A549 (cell line): ENCODE data around the gene SCARF1. TPM values are rescaled to one million over a fixed set of nuclear protein-coding genes. Genes with fewer than 3 reads are reported as not detected.

Experiments used
- ATAC-seq, 2 experiments: fragments of 200-7000 bp in 1 of 2; fragments of >200 bp in 1 of 2; cut with Nextera tagmentation in 1 of 2; cut with Tn5 transposase in 1 of 2; 3 replicates each; pipeline versions ENCODE4 v1.8.0 to v1.9.1; 2018 to 2020; ENCODE audit warnings: mild to moderate bottlenecking in 1 of 2, moderate library complexity in 1 of 2
- CTCF ChIA-PET: fragments of 300-600 bp; sonication (Branson Sonifier 250); formaldehyde crosslinking; extraction: SDS; loops from one replicate; lab custom pipeline; 2021; ENCODE audit warnings: antibody characterized with exemption, inconsistent platforms; lab: Yijun Ruan, JAX
- POLR2A ChIA-PET: fragments of 350-600 bp; formaldehyde crosslinking; extraction: SDS; loops from one replicate; lab custom pipeline; 2021; ENCODE audit warnings: antibody characterized with exemption, inconsistent platforms; lab: Yijun Ruan, JAX
- DNase-seq, 2 experiments: peaks; one replicate each; pipeline versions ENCODE4 v3.0.0 to v3.0.0-alpha.2; 2011 to 2016; ENCODE audit warnings: low read depth in 1 of 2, low spot score in 1 of 2
- FAIRE-seq: peaks from 2 replicates; lab custom pipeline; 2011; peaks lifted over from hg19 to GRCh38; lab: Jason Lieb, UNC
- H3K27ac ChIP-seq, 2 experiments: fragments of >200 bp; sonication (Bioruptor Twin); formaldehyde crosslinking; 3 replicates each; pipeline ENCODE4 v1.5.1; 2016 to 2017
- H3K4me1 ChIP-seq: fragments of >200 bp; sonication (Bioruptor Twin); formaldehyde crosslinking; 3 replicates; pipeline ENCODE4 v1.6.1; 2016
- H3K4me2 ChIP-seq: fragments of >200 bp; sonication (Bioruptor Twin); formaldehyde crosslinking; 3 replicates; pipeline ENCODE4 v1.6.1; 2016
- H3K4me3 ChIP-seq: fragments of >200 bp; sonication (Bioruptor Twin); formaldehyde crosslinking; 3 replicates; pipeline ENCODE4 v1.5.1; 2016
- H3K9me3 ChIP-seq: fragments of >200 bp; sonication (Bioruptor Twin); formaldehyde crosslinking; 3 replicates; pipeline ENCODE4 v1.6.1; 2016
- CBX2 ChIP-seq: fragments of 200-600 bp; sonication (generic); IDR thresholded peaks from 2 replicates; pipeline ENCODE4 v1.6.1; 2016; ENCODE audit warnings: low read depth, mild to moderate bottlenecking, borderline replicate concordance
- CHD4 ChIP-seq: fragments of 200-600 bp; sonication (generic); IDR thresholded peaks from 2 replicates; pipeline ENCODE4 v1.6.1; 2016; ENCODE audit warnings: antibody characterized with exemption, mild to moderate bottlenecking, borderline replicate concordance
- EHMT2 ChIP-seq: fragments of 200-600 bp; sonication (generic); IDR thresholded peaks from 2 replicates; pipeline ENCODE4 v1.6.1; 2016; ENCODE audit warnings: antibody characterized with exemption, low read depth, mild to moderate bottlenecking, moderate library complexity
- FOXS1 ChIP-seq: fragments of 250-450 bp; sonication (Bioruptor Pico); IDR thresholded peaks from 2 replicates; pipeline ENCODE4 v1.5.0; 2020; ENCODE audit warnings: mild to moderate bottlenecking, moderate library complexity
- GATA3 ChIP-seq: IDR thresholded peaks from 2 replicates; pipeline ENCODE4 v1.6.1; 2012; ENCODE audit warnings: borderline replicate concordance
- HEYL ChIP-seq: fragments of 250-450 bp; sonication (Bioruptor Pico); IDR thresholded peaks from 2 replicates; pipeline ENCODE4 v1.8.0; 2021; ENCODE audit warnings: mild to moderate bottlenecking, moderate library complexity
- HOXA7 ChIP-seq: fragments of 250-450 bp; sonication (Bioruptor Pico); IDR thresholded peaks from 2 replicates; pipeline ENCODE4 v1.5.0; 2020; ENCODE audit warnings: mild to moderate bottlenecking, moderate library complexity
- JUN ChIP-seq, 2 experiments: fragments of >200 bp; sonication (Bioruptor Twin); formaldehyde crosslinking; IDR thresholded peaks; 2 replicates in 1 of 2; 3 replicates in 1 of 2; pipeline ENCODE4 v1.6.1; 2016 to 2017
- JUNB ChIP-seq: fragments of >200 bp; sonication (Bioruptor Twin); formaldehyde crosslinking; IDR thresholded peaks from 2 replicates; pipeline ENCODE4 v1.6.1; 2016
- KDM1A ChIP-seq: fragments of 200-600 bp; sonication (generic); IDR thresholded peaks from 2 replicates; pipeline ENCODE4 v1.6.1; 2016; ENCODE audit warnings: low read depth, mild to moderate bottlenecking
- MAFK ChIP-seq: fragments of 450-650 bp; IDR thresholded peaks from 2 replicates; pipeline ENCODE4 v1.6.1; 2014; ENCODE audit not compliant: partially characterized antibody
- PHF8 ChIP-seq: fragments of 200-600 bp; sonication (generic); IDR thresholded peaks from 2 replicates; pipeline ENCODE4 v1.6.1; 2016; ENCODE audit warnings: low read depth, mild to moderate bottlenecking, antibody characterized with exemption, moderate library complexity, borderline replicate concordance
- RAD21 ChIP-seq, 2 experiments: fragments of >200 bp in 1 of 2; sonication (Bioruptor Twin) in 1 of 2; formaldehyde crosslinking in 1 of 2; IDR thresholded peaks in 1 of 2; conservative IDR thresholded peaks in 1 of 2; 2 replicates in 1 of 2; 3 replicates in 1 of 2; pipeline ENCODE4 v1.6.1; 2012 to 2018; ENCODE audit warnings: inconsistent platforms in 1 of 2
- RARB ChIP-seq: fragments of 250-450 bp; sonication (Bioruptor Pico); IDR thresholded peaks from 2 replicates; pipeline ENCODE4 v1.8.0; 2021; ENCODE audit warnings: mild to moderate bottlenecking, moderate library complexity
- TFCP2L1 ChIP-seq: fragments of 250-450 bp; sonication (Bioruptor Pico); IDR thresholded peaks from 2 replicates; pipeline ENCODE4 v1.5.0; 2021; ENCODE audit warnings: mild to moderate bottlenecking
- TP53 ChIP-seq: fragments of 250-450 bp; sonication (Bioruptor Pico); IDR thresholded peaks from 2 replicates; pipeline ENCODE4 v1.5.0; 2021; ENCODE audit warnings: mild to moderate bottlenecking, moderate library complexity
- ZC3H11A ChIP-seq: fragments of 450-650 bp; IDR thresholded peaks from 2 replicates; pipeline ENCODE4 v1.6.1; 2014; ENCODE audit warnings: antibody characterized with exemption, mild to moderate bottlenecking
- ZFP36 ChIP-seq: fragments of 450-650 bp; IDR thresholded peaks from 2 replicates; pipeline ENCODE4 v1.6.1; 2014; ENCODE audit warnings: borderline replicate concordance; ENCODE audit not compliant: partially characterized antibody
- WGBS: methylation state at CpG from one replicate; pipeline ENCODE4 v1.1.6; 2017; ENCODE audit errors: missing lambda C conversion rate; 5-methylcytosine and 5-hydroxymethylcytosine counted together
- polyA plus RNA-seq, 4 experiments: library from polyadenylated mRNA; depleted of rRNA in 3 of 4; stranded (reverse); fragments of >200 nt; fragmentation: RNase III in 1 of 4; extraction: RNeasy Plus Mini Kit Qiagen cat#74134 plus additional on column Dnase treatment in 1 of 4; gene quantifications; 2 replicates in 3 of 4; 3 replicates in 1 of 4; pipeline ENCODE4 v1.2.3, GENCODE V29; 2011 to 2017
- TF ChIP-seq, protein P1 (sequence below): fragments of 200-600 bp; sonication (generic); IDR thresholded peaks from 2 replicates; pipeline ENCODE4 v1.6.1; 2016; ENCODE audit warnings: antibody characterized with exemption, mild to moderate bottlenecking, moderate library complexity
- TF ChIP-seq, protein P2 (sequence below): IDR thresholded peaks from 2 replicates; pipeline ENCODE4 v1.6.1; 2012
- TF ChIP-seq, protein P3 (sequence below): IDR thresholded peaks from 2 replicates; pipeline ENCODE4 v1.6.1; 2012
- TF ChIP-seq, protein P4 (sequence below): fragments of 150-350 bp; IDR thresholded peaks from 2 replicates; pipeline ENCODE4 v1.6.1; 2014; ENCODE audit warnings: low read depth, mild to moderate bottlenecking, low read length
- TF ChIP-seq, protein P5 (sequence below): fragments of >200 bp; sonication (Bioruptor Twin); formaldehyde crosslinking; IDR thresholded peaks from 3 replicates; pipeline ENCODE4 v1.5.1; 2016

Gene SCARF1
- polyA plus RNA-seq, 2 of the 4 experiments (the other 2 are of a cell fraction), result 0.09 to 0.30 TPM

DNA sequence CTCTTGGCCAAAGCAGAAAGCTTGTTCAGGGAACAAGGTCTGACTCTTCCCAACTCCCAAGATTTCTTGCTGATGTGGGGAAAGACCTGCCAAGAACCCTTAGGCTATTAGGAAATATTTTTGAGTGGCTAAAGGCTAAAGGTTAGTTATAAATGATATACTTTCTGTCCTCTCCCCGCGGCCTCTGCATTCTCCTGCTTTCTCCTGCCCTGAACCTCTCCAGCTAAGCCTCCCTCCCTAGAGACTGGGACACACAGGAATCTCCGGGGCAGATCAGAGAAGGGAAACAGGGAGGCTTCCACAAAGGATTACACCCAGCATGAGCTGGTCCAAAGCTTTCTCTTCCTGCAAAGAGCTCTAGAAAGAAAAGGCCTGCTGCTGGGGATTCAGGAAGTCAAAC is 19.2 kb downstream of the SCARF1 start (continued):
- TF ChIP-seq, protein P1, sequence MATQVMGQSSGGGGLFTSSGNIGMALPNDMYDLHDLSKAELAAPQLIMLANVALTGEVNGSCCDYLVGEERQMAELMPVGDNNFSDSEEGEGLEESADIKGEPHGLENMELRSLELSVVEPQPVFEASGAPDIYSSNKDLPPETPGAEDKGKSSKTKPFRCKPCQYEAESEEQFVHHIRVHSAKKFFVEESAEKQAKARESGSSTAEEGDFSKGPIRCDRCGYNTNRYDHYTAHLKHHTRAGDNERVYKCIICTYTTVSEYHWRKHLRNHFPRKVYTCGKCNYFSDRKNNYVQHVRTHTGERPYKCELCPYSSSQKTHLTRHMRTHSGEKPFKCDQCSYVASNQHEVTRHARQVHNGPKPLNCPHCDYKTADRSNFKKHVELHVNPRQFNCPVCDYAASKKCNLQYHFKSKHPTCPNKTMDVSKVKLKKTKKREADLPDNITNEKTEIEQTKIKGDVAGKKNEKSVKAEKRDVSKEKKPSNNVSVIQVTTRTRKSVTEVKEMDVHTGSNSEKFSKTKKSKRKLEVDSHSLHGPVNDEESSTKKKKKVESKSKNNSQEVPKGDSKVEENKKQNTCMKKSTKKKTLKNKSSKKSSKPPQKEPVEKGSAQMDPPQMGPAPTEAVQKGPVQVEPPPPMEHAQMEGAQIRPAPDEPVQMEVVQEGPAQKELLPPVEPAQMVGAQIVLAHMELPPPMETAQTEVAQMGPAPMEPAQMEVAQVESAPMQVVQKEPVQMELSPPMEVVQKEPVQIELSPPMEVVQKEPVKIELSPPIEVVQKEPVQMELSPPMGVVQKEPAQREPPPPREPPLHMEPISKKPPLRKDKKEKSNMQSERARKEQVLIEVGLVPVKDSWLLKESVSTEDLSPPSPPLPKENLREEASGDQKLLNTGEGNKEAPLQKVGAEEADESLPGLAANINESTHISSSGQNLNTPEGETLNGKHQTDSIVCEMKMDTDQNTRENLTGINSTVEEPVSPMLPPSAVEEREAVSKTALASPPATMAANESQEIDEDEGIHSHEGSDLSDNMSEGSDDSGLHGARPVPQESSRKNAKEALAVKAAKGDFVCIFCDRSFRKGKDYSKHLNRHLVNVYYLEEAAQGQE, result no peak
- TF ChIP-seq CBX2 (no peak), HEYL (CRISPR knock-in tag) (no peak), TFCP2L1 (CRISPR knock-in tag) (no peak)

DNA sequence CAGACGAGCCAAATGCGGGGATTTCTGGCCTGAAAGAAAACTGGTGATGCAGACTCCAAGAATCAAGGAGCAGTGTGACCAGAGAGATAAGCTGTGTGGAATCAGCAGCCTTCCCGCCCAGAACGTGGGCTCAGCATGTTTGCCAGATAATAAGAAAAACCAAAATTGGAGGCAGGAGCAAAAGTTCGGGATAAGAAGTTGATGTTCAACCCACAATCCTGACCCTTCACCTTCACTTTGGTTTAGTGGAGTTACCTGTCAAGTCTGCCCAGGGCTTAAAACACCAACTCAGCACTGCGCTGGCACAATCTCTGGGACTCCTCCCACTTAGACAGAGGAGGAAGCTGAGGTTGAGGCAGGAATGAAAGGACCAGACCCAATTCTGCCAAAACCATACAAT is 20.0 kb downstream of the SCARF1 start:
- CTCF ChIA-PET, result interaction anchor here (0.8 to 18.3 kb wide), 10 partner anchors 7 to 400 kb away, joined by 3 to 263 read pairs (median 4); partner anchors contain the start of gene RILP

DNA sequence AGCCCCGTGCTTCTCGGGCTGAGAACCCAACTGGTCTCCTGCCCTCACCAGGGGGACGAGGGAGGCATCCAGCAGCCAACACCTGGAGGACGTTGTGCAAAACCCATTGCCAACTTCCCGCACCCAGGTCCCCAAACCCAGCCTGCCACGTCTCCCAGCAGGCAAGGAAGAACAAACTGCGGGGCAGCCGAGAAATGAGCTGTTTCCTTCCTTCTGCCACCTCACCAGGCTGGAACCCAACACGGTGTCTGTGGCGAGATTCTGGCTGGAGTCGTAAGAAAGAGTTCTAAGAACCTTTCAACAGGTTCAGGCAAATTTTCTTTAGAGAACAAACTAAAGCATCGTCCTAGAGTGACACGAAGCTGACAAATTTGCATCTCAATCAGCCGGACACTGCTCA is 20.5 kb downstream of the SCARF1 start:
- DNase-seq, result no peak
- no peak overlapping the region for H3K4me2 ChIP-seq
- TF ChIP-seq KDM1A, result no peak
- no peak for TF ChIP-seq EHMT2
- no peak for TF ChIP-seq HOXA7
- no peak for TF ChIP-seq RARB (CRISPR knock-in tag)
- no peak for TF ChIP-seq ZC3H11A
- no peak for TF ChIP-seq MAFK
- TF ChIP-seq, protein P2, sequence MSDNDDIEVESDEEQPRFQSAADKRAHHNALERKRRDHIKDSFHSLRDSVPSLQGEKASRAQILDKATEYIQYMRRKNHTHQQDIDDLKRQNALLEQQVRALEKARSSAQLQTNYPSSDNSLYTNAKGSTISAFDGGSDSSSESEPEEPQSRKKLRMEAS, result no peak
- TF ChIP-seq TFCP2L1 (CRISPR knock-in tag), result no peak
- no peak for TF ChIP-seq JUN (IDR thresholded peaks at IDR 0.05)
- no peak for TF ChIP-seq TP53 (CRISPR knock-in tag)
- TF ChIP-seq, protein P3, sequence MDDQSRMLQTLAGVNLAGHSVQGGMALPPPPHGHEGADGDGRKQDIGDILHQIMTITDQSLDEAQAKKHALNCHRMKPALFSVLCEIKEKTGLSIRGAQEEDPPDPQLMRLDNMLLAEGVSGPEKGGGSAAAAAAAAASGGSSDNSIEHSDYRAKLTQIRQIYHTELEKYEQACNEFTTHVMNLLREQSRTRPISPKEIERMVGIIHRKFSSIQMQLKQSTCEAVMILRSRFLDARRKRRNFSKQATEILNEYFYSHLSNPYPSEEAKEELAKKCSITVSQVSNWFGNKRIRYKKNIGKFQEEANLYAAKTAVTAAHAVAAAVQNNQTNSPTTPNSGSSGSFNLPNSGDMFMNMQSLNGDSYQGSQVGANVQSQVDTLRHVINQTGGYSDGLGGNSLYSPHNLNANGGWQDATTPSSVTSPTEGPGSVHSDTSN, result no peak
- no peak for TF ChIP-seq CHD4
- TF ChIP-seq FOXS1 (CRISPR knock-in tag), result no peak
- TF ChIP-seq, protein P4, sequence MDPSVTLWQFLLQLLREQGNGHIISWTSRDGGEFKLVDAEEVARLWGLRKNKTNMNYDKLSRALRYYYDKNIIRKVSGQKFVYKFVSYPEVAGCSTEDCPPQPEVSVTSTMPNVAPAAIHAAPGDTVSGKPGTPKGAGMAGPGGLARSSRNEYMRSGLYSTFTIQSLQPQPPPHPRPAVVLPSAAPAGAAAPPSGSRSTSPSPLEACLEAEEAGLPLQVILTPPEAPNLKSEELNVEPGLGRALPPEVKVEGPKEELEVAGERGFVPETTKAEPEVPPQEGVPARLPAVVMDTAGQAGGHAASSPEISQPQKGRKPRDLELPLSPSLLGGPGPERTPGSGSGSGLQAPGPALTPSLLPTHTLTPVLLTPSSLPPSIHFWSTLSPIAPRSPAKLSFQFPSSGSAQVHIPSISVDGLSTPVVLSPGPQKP, result no peak
- TF ChIP-seq, protein P5, sequence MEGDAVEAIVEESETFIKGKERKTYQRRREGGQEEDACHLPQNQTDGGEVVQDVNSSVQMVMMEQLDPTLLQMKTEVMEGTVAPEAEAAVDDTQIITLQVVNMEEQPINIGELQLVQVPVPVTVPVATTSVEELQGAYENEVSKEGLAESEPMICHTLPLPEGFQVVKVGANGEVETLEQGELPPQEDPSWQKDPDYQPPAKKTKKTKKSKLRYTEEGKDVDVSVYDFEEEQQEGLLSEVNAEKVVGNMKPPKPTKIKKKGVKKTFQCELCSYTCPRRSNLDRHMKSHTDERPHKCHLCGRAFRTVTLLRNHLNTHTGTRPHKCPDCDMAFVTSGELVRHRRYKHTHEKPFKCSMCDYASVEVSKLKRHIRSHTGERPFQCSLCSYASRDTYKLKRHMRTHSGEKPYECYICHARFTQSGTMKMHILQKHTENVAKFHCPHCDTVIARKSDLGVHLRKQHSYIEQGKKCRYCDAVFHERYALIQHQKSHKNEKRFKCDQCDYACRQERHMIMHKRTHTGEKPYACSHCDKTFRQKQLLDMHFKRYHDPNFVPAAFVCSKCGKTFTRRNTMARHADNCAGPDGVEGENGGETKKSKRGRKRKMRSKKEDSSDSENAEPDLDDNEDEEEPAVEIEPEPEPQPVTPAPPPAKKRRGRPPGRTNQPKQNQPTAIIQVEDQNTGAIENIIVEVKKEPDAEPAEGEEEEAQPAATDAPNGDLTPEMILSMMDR, result no peak
- TF ChIP-seq, all 56 proteins: peak for 0
- Histone ChIP-seq H3K27ac (no peak overlapping the region), H3K4me3 (no peak overlapping the region), H3K4me1 (no peaks in the 10 kb centered on the region), H3K9me3 (no peaks in the 10 kb centered on the region)
- FAIRE-seq, result no peak
- 91% methylated on average over 14 of the region's 14 CpGs for WGBS
- ChIA-PET POLR2A (no interaction called here), CTCF (interaction anchor here (0.6 to 18.3 kb wide), 10 partner anchors 7 to 365 kb away, joined by 3 to 263 read pairs (median 3); partner anchors contain the start of gene RILP)
- ATAC-seq, result no peak

More for the DNA sequence above, 20.0 kb downstream of the SCARF1 start:
- POLR2A ChIA-PET, result no interaction called here
- ATAC-seq (no peak), FAIRE-seq (no peak), DNase-seq (no peak)
- H3K4me1 ChIP-seq, result 0 out of 3 replicates have a peak, but pooled peaks cover 4% of the 10 kb centered on the region
- TF ChIP-seq ZFP36 (no peak), RAD21 (conservative IDR thresholded peaks at IDR 0.05 in 1 of 2, IDR thresholded peaks at IDR 0.05 in 1 of 2) (no peak), PHF8 (no peak), GATA3 (no peak), JUN (IDR thresholded peaks at IDR 0.05) (no peak), JUNB (no peak)
- TF ChIP-seq, protein P4, result no peak
- TF ChIP-seq, protein P2, result no peak
- WGBS, result 87% methylated on average over 6 of the region's 6 CpGs
- no peak overlapping the region for H3K4me3 ChIP-seq
- no peak overlapping the region for H3K27ac ChIP-seq
- H3K4me2 ChIP-seq, result no peak overlapping the region
- no peaks in the 10 kb centered on the region for H3K9me3 ChIP-seq
